Measurements from ENCODE around the gene CTNNA1. TPM values are rescaled to one million over a fixed set of nuclear protein-coding genes. Genes with fewer than 3 reads are reported as not detected.
"Not testable (repeated sequence)": the region's sequence is repeated elsewhere in the genome, so short reads cannot be mapped to it uniquely, and the experiment has no call there.

Gene CTNNA1
- total RNA-seq, 1 donor from 2014 or later = 397 TPM

DNA sequence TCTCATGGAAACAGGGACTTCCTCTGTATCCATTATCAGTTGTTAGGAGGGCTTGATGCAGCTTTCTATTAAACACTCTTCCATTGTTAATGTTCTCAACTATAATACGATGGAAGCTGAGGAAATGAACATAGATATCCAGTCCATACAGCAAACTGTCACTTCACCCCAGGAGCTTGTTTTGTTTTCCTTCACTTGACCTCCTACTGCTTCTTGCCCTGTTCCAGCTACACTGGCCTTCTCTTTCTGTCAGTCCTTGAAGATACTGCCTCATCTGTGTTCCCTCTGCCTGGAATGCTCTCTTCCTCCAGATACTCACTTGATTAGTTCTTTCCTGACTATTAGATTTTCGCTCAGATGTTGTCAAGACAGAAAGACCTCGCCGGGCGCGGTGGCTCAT is 17.1 kb downstream of the CTNNA1 start:
- TF ChIP-seq, protein P1, sequence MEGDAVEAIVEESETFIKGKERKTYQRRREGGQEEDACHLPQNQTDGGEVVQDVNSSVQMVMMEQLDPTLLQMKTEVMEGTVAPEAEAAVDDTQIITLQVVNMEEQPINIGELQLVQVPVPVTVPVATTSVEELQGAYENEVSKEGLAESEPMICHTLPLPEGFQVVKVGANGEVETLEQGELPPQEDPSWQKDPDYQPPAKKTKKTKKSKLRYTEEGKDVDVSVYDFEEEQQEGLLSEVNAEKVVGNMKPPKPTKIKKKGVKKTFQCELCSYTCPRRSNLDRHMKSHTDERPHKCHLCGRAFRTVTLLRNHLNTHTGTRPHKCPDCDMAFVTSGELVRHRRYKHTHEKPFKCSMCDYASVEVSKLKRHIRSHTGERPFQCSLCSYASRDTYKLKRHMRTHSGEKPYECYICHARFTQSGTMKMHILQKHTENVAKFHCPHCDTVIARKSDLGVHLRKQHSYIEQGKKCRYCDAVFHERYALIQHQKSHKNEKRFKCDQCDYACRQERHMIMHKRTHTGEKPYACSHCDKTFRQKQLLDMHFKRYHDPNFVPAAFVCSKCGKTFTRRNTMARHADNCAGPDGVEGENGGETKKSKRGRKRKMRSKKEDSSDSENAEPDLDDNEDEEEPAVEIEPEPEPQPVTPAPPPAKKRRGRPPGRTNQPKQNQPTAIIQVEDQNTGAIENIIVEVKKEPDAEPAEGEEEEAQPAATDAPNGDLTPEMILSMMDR (IDR thresholded peaks at IDR 0.05; ENCODE audit: insufficient read depth, low read length, poor library complexity, severe bottlenecking) = no peak
- Histone ChIP-seq H3K36me3 (ENCODE audit: control insufficient read depth, insufficient read depth, low read length) (no peaks in the 10 kb centered on the region), H3K4me3 (ENCODE audit: low read depth, low read length) (no peak overlapping the region), H3K27me3 (ENCODE audit: control insufficient read depth, insufficient read depth, low read length) (no peaks in the 10 kb centered on the region)
- no peak for DNase-seq (ENCODE audit: low read depth)

DNA sequence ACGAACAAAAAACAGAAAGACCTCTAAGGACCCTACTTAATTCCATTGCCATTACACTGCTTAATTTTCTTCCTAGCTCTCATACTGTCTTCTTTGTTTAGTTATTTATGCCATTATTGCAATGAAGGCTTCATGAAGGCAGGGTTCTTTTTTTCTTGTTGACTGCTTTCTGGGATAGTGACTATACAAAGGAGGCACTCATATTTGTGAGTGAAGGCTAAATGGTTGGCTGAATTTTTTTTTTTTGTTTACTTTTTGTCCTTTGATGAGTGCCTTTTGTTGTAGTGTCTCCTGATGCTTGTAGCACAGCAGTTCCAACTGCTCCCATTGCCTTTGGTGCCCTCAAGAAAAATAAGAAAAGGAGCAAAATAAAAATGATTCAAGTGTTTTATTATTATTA is 17.8 kb downstream of the CTNNA1 start:
- no peaks in the 10 kb centered on the region for H3K27me3 ChIP-seq (ENCODE audit: control insufficient read depth, insufficient read depth, low read length)
- DNase-seq (ENCODE audit: low read depth) = no peak
- no peaks in the 10 kb centered on the region for H3K36me3 ChIP-seq (ENCODE audit: control insufficient read depth, insufficient read depth, low read length)
- TF ChIP-seq, protein P1 (IDR thresholded peaks at IDR 0.05; ENCODE audit: insufficient read depth, low read length, poor library complexity, severe bottlenecking) = no peak
- H3K4me3 ChIP-seq (ENCODE audit: low read depth, low read length) = no peak overlapping the region

DNA sequence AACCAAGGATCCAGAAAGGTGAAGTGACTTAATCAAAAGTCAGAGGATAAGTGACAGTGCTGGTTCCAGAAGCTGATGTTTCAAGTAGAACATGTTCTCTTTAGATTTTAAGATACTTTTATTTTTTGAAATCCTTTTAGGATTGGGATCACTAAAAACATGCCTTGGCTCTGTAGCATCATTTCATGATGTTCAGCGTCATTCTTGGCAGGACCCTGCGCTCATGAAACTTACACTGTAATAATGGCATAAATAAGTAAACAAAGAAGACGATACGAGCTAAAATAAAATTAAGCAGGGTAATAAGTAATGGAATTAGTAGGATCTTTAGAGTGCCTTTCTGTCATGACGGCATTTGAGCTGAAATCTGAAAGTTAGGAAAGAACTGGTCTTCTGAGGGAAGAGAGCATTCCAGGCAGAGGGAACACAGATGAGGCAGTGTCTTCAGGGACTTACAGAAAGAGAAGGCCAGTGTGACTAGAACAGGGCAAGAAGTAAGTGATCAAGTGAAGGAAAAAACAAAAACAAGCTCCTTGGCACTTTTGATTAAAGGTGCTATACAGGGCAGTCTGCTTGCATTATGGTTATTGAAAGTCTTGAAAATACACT is 19.9 kb downstream of the CTNNA1 start:
- TF ChIP-seq, protein P1 (IDR thresholded peaks at IDR 0.05; ENCODE audit: insufficient read depth, low read length, poor library complexity, severe bottlenecking) = no peak
- Histone ChIP-seq H3K36me3 (ENCODE audit: control insufficient read depth, insufficient read depth, low read length) (no peaks in the 10 kb centered on the region), H3K4me3 (ENCODE audit: low read depth, low read length) (no peak overlapping the region), H3K27me3 (ENCODE audit: control insufficient read depth, insufficient read depth, low read length) (no peaks in the 10 kb centered on the region)
- no peak for DNase-seq (ENCODE audit: low read depth)

- not testable (repeated sequence) for H3K36me3 ChIP-seq (ENCODE audit: control insufficient read depth, insufficient read depth, low read length); H3K4me3 ChIP-seq (ENCODE audit: low read depth, low read length); DNase-seq (ENCODE audit: low read depth); H3K27me3 ChIP-seq (ENCODE audit: control insufficient read depth, insufficient read depth, low read length)
Observed at GRCh38 chr5:138773624-138774023, 20.4 kb downstream of the CTNNA1 start.

DNA sequence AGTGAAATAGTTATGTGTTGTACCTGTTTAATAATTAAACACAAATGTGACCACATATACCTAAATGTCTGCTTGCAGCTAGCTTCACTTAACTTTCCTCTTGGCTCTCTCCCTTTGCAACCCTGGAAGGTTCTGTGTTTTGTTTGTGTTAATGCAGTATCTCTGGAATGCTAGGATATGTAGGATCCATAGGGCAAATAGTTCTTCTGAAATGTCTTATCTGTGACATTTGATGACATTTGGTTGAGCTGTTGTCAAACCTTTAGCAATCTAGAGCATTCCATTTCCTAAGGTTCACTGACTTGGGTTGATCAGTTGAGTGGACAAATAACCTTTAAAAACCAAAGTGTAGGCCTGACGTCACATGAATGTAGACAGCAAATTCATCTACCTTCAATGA is 21.8 kb downstream of the CTNNA1 start:
- Histone ChIP-seq H3K27me3 (ENCODE audit: control insufficient read depth, insufficient read depth, low read length) (no peaks in the 10 kb centered on the region), H3K4me3 (ENCODE audit: low read depth, low read length) (no peak overlapping the region), H3K36me3 (ENCODE audit: control insufficient read depth, insufficient read depth, low read length) (no peaks in the 10 kb centered on the region)
- TF ChIP-seq, protein P1 (IDR thresholded peaks at IDR 0.05; ENCODE audit: insufficient read depth, low read length, poor library complexity, severe bottlenecking) = no peak
- no peak for DNase-seq (ENCODE audit: low read depth)

DNA sequence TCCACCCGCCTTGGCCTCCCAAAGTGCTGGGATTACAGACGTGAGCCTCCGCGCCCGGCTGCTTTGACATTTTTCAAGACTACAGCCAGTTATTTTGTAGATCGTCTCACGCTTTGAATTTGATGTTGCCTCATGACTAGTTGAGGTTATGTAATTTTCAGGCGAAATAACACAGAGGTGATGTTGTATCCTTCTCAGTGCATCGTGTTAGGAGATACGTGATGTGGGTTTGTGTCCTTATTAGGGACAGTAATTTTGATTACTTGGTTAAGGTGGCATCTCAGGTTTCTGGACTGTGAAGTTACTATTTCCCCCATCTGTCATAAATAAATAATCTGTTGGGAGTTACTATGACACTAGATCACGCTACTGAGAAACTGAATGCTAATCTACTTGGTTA is 25.0 kb downstream of the CTNNA1 start:
- Histone ChIP-seq H3K4me3 (ENCODE audit: low read depth, low read length) (no peak overlapping the region), H3K27me3 (ENCODE audit: control insufficient read depth, insufficient read depth, low read length) (no peaks in the 10 kb centered on the region), H3K36me3 (ENCODE audit: control insufficient read depth, insufficient read depth, low read length) (peaks cover 1% of the 10 kb centered on the region)
- TF ChIP-seq, protein P1 (IDR thresholded peaks at IDR 0.05; ENCODE audit: insufficient read depth, low read length, poor library complexity, severe bottlenecking) = no peak
- DNase-seq (ENCODE audit: low read depth) = no peak

All from kidney epithelial cell (primary cell).